ENCODE data around the gene STAT3. TPM values are rescaled to one million over a fixed set of nuclear protein-coding genes. Genes with fewer than 3 reads are reported as not detected.

Gene STAT3
- total and polyA plus RNA-seq, 2 experiments from 2014 or later: 84.1 to 112 TPM

DNA sequence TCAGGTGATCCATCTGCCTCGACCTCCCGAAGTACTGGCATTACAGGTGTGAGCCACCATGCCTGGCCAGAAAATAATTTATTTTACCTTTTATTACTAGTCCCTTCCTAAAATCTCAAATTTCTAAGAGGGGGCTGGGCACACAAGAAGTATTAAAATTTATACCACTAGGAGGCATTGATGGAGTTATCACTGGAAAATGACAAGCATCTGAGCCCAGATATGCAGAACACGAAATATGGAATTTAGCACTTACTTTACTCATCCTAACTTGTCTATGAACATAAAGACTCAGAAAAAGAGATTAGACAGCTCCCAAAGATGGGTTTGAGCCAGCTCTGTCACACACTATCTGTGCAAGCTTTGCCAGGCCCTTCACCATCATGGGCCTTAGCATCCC is 53.6 kb downstream of the STAT3 start:
- 65 to 71% methylated on average over 3 of the region's 3 CpGs for WGBS, 2 experiments (ENCODE audit: low coverage in 1 of 2, low lambda C conversion rate in 2 of 2, missing lambda C conversion rate in 2 of 2)
- Histone ChIP-seq H2AFZ (no peak overlapping the region), H3K9me3 (ENCODE audit: low read depth) (no peaks in the 10 kb centered on the region), H3F3A (ENCODE audit: insufficient read depth) (peaks cover 51% of the 10 kb centered on the region), H3K4me1 (ENCODE audit: insufficient read depth) (peaks cover 13% of the 10 kb centered on the region), H4K20me1 (ENCODE audit: insufficient read depth) (no peaks in the 10 kb centered on the region), H3K9ac (peak overlapping the region; percentile 15; the same call in 1 of the 2 replicates), H3K27ac (no peak overlapping the region), H3K4me3 (no peak overlapping the region), H3K9me2 (ENCODE audit: insufficient read depth) (no peaks in the 10 kb centered on the region), H3K36me3 (ENCODE audit: low read depth) (peaks cover 68% of the 10 kb centered on the region), H3K27me3 (replicated peaks; ENCODE audit: insufficient read depth) (no peaks in the 10 kb centered on the region), H3K79me2 (ENCODE audit: insufficient read depth) (peaks cover 60% of the 10 kb centered on the region), H3K4me2 (ENCODE audit: unreplicated experiment) (no peak overlapping the region)
- in situ Hi-C loops (cut with MboI): no loop called here
- TF ChIP-seq EZH2phosphoT487 (IDR thresholded peaks at IDR 0.05; ENCODE audit: insufficient read depth, low read depth) (no peak), EZH2 (IDR thresholded peaks at IDR 0.05; ENCODE audit: insufficient read depth, poor library complexity, severe bottlenecking) (no peak)
- DNase-seq: peak; percentile 17

DNA sequence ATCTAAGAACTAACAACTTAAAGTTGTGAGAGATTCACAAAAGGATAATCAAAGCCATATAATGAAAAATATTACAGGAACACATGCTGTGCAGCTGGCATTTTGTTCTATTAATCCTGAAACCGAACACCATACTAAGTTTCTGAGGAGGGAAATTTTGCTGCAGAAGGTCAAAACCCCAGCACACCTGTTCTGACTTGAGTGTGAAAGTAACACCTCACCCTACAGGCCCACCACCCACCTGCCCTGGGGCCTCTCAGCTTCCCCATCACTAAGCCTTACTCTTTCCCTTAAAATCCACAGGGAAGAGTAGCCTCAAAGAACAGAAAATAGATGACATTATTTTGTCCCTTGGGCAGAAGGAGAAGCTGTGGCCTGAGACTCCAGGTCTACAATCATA is 55.2 kb downstream of the STAT3 start:
- WGBS, 2 experiments (ENCODE audit: low coverage in 1 of 2, low lambda C conversion rate in 2 of 2, missing lambda C conversion rate in 2 of 2): 91 to 100% methylated on average over 1 of the region's 1 CpG
- Histone ChIP-seq H3F3A (ENCODE audit: insufficient read depth) (peaks cover 52% of the 10 kb centered on the region), H3K4me3 (no peak overlapping the region), H2AFZ (no peak overlapping the region), H3K27me3 (replicated peaks; ENCODE audit: insufficient read depth) (no peaks in the 10 kb centered on the region), H3K9me3 (ENCODE audit: low read depth) (no peaks in the 10 kb centered on the region), H3K79me2 (ENCODE audit: insufficient read depth) (peaks cover 47% of the 10 kb centered on the region), H3K9ac (no peak overlapping the region), H4K20me1 (ENCODE audit: insufficient read depth) (no peaks in the 10 kb centered on the region), H3K9me2 (ENCODE audit: insufficient read depth) (no peaks in the 10 kb centered on the region), H3K36me3 (ENCODE audit: low read depth) (peaks cover 63% of the 10 kb centered on the region), H3K4me1 (ENCODE audit: insufficient read depth) (peaks cover 24% of the 10 kb centered on the region), H3K4me2 (ENCODE audit: unreplicated experiment) (no peak overlapping the region), H3K27ac (no peak overlapping the region)
- DNase-seq: no peak
- in situ Hi-C loops (cut with MboI): no loop called here
- no peak for TF ChIP-seq EZH2phosphoT487 (IDR thresholded peaks at IDR 0.05; ENCODE audit: insufficient read depth, low read depth)
- TF ChIP-seq EZH2 (IDR thresholded peaks at IDR 0.05; ENCODE audit: insufficient read depth, poor library complexity, severe bottlenecking): no peak

DNA sequence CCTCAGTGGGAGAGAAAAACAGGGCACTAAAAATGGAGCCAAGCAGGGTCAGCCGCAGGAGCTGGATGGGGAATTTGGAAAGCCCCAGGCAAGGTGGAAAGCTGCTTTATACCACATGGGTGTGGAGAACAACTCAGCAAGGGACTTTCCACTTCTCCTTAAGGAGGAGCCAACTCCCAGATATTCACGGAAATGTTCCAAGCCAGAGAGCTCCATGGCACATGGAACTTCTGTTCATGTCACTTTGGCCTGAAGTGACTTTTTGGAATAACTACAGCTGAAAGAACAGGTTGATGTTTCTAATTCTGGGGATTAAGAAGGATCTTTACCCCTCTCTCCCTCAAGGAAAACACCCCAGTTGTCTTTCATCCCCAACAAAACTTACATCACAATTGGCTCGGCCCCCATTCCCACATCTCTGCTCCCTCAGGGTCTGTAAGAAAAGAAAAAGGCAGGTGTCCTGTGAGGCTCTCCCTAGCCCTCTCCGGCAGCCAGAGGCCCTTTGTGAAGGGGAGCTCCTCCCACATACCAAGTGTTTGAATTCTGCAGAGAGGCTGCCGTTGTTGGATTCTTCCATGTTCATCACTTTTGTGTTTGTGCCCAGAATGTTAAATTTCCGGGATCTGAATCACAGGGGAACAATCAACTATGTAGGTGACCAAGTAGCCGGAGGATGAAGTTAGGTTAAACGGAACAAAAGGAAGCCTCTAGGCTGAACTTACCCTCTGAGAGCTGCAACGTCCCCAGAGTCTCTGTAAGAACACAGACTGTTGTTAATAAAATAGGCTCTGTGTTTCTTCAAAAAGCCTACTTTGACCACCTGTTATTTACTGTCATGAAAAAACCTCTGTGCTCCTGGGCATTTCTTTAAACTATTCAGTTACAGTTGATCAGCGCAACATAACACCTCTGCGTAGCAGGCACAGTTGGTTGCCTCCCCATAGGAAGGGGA is 58.9 kb downstream of the STAT3 start:
- H3K4me2 ChIP-seq (ENCODE audit: unreplicated experiment): peak overlapping the region; percentile 64

DNA sequence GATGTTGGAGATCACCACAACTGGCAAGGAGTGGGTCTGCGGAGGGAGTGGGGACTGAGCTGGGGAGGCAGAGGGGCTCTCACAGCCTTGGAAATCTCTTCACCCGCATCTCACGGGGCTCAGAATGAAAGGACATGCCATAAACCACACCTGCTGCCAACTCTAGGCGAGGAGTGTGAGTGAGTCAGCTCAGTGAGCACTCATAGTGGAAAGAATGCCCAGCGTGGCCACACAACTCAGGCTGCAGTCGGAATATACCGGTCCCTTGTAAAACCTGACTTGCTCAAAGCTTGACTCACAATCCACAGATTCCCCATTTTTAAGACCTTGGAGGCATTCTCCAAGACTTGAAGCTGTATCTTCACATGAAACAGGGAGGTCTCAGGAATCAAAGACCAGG is 63.2 kb downstream of the STAT3 start:
- 18 to 21% methylated on average over 7 of the region's 7 CpGs for whole genome bisulfite sequencing, 2 experiments (ENCODE audit: low coverage in 1 of 2, low lambda C conversion rate in 2 of 2, missing lambda C conversion rate in 2 of 2)
- peak overlapping the region; percentile 64 for H3K9ac ChIP-seq
- H3K36me3 ChIP-seq (ENCODE audit: low read depth): peaks cover 34% of the 10 kb centered on the region

More for the DNA sequence above, 58.9 kb downstream of the STAT3 start:
- Histone ChIP-seq H4K20me1 (ENCODE audit: insufficient read depth) (no peaks in the 10 kb centered on the region), H3K27ac (peak overlapping the region; percentile 77), H3K4me1 (ENCODE audit: insufficient read depth) (peaks cover 31% of the 10 kb centered on the region), H3K9ac (peak overlapping the region; percentile 59), H3K27me3 (replicated peaks; ENCODE audit: insufficient read depth) (no peaks in the 10 kb centered on the region), H3F3A (ENCODE audit: insufficient read depth) (peaks cover 46% of the 10 kb centered on the region), H3K36me3 (ENCODE audit: low read depth) (peaks cover 45% of the 10 kb centered on the region), H2AFZ (no peak overlapping the region), H3K9me2 (ENCODE audit: insufficient read depth) (no peaks in the 10 kb centered on the region), H3K4me3 (peak overlapping the region; percentile 37; the same call in 1 of the 2 replicates), H3K79me2 (ENCODE audit: insufficient read depth) (peaks cover 45% of the 10 kb centered on the region), H3K9me3 (ENCODE audit: low read depth) (no peaks in the 10 kb centered on the region)
- no peak for TF ChIP-seq EZH2phosphoT487 (IDR thresholded peaks at IDR 0.05; ENCODE audit: insufficient read depth, low read depth)
- peak; percentile 89 for DNase-seq
- 18 to 20% methylated on average over 11 of the region's 11 CpGs for WGBS, 2 experiments (ENCODE audit: low coverage in 1 of 2, low lambda C conversion rate in 2 of 2, missing lambda C conversion rate in 2 of 2)
- in situ Hi-C loops (cut with MboI): loop anchor here (10.0 kb wide), 2 partner anchors 76 to 196 kb away; no protein-coding TSS in a partner anchor

More for the DNA sequence above, 63.2 kb downstream of the STAT3 start:
- in situ Hi-C loops (cut with MboI): loop anchor here (10.0 kb wide), 2 partner anchors 80 to 200 kb away; no protein-coding TSS in a partner anchor
- Histone ChIP-seq H3K9me3 (ENCODE audit: low read depth) (no peaks in the 10 kb centered on the region), H2AFZ (no peak overlapping the region), H3K27ac (peak overlapping the region; percentile 88), H3K4me1 (ENCODE audit: insufficient read depth) (peaks cover 33% of the 10 kb centered on the region), H3K9me2 (ENCODE audit: insufficient read depth) (no peaks in the 10 kb centered on the region), H3K27me3 (replicated peaks; ENCODE audit: insufficient read depth) (no peaks in the 10 kb centered on the region), H3K4me3 (no peak overlapping the region), H3K79me2 (ENCODE audit: insufficient read depth) (peaks cover 42% of the 10 kb centered on the region), H4K20me1 (ENCODE audit: insufficient read depth) (no peaks in the 10 kb centered on the region), H3F3A (ENCODE audit: insufficient read depth) (peaks cover 48% of the 10 kb centered on the region), H3K4me2 (ENCODE audit: unreplicated experiment) (peak overlapping the region; percentile 19)
- peak; percentile 99 for DNase-seq
- no peak for TF ChIP-seq EZH2phosphoT487 (IDR thresholded peaks at IDR 0.05; ENCODE audit: insufficient read depth, low read depth)
- no peak for TF ChIP-seq EZH2 (IDR thresholded peaks at IDR 0.05; ENCODE audit: insufficient read depth, poor library complexity, severe bottlenecking)
